Measurements from ENCODE around the gene TMEM164.

The TMEM164 gene

DNA sequence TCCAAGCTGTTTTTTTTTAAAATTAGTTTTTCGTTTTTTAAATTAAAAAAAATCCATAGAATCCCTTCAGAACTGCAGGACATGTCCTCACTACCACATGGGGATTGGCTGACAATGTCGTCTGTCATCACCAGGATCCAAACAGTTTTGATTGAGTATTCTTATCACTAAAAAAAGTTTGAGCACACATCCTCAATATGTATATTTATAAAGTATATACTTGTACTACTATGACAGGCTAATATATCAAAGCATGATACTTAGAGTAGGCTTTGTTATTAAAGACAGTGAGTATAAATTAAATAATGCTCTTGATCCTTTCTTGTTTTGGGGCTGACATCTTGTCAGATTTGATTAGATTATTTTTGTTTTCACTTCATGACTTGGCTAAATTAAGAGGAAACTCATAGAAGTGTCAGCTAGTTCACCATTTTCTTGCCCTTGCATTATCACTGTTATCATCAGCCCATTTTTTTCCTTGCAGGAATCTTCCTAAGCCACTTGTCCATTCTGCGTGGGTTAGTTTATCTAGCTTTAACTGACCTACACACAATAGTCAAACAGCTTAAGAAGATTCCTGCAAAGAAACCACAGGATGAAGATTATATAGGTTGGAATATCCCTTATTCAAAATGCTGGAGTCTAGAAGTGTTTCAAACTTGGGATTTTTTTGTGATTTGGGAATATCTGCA lies 222.2 kb downstream of the TMEM164 start:
- no peaks in the 10 kb centered on the region for H3K9me3 ChIP-seq (ENCODE audit: control insufficient read depth, insufficient read depth, low read length)
- no CpG with 5 or more reads among the region's 3 CpGs for WGBS (ENCODE audit: insufficient coverage, insufficient read length)
- no peak overlapping the region for H3K4me3 ChIP-seq (ENCODE audit: low read length)
- no peak overlapping the region for H3K27ac ChIP-seq (ENCODE audit: low read length)
- H3K36me3 ChIP-seq (ENCODE audit: control insufficient read depth, insufficient read depth, low read length), result no peaks in the 10 kb centered on the region
- peaks cover 1% of the 10 kb centered on the region; the same call in 1 of the 2 replicates for H3K4me1 ChIP-seq (ENCODE audit: control insufficient read depth, insufficient read depth, low read length)
- DNase-seq (ENCODE audit: low read depth, low spot score), result no peak
- no peaks in the 10 kb centered on the region for H3K27me3 ChIP-seq (ENCODE audit: control insufficient read depth, insufficient read depth, low read length)

DNA sequence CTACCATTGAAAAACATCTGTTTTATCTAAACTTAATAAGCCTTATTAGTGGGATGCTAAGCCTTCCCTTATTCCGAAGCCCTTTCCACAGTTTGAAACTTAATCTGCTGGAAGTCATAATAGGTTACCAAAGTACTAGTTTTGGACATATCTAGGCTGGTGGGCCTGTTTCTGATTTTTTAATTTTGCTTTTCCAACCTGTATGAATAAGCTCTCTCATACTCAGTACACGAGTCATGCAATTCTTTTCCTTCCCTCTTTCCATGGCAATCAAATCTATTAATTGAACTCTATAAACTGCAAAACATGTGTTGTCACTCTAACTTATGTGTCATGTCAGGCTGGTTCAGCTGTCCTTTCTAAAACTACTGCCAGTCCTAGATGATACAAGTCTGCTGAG lies 224.0 kb downstream of the TMEM164 start:
- H3K9me3 ChIP-seq (ENCODE audit: control insufficient read depth, insufficient read depth, low read length), result no peaks in the 10 kb centered on the region
- no peak for DNase-seq (ENCODE audit: low read depth, low spot score)
- H3K27ac ChIP-seq (ENCODE audit: low read length), result no peak overlapping the region
- H3K4me3 ChIP-seq (ENCODE audit: low read length), result no peak overlapping the region
- H3K4me1 ChIP-seq (ENCODE audit: control insufficient read depth, insufficient read depth, low read length), result peaks cover 1% of the 10 kb centered on the region; the same call in 1 of the 2 replicates
- no CpG with 5 or more reads among the region's 2 CpGs for WGBS (ENCODE audit: insufficient coverage, insufficient read length)
- no peaks in the 10 kb centered on the region for H3K36me3 ChIP-seq (ENCODE audit: control insufficient read depth, insufficient read depth, low read length)
- H3K27me3 ChIP-seq (ENCODE audit: control insufficient read depth, insufficient read depth, low read length), result no peaks in the 10 kb centered on the region
